NCI-H1930 (cell line): ENCODE measurements around the gene ITPR2.
"Not testable (repeated sequence)": the region's sequence is repeated elsewhere in the genome, so short reads cannot be mapped to it uniquely, and the experiment has no call there.

Source experiments
- DNase-seq, 2 experiments: peaks; one replicate each; lab custom pipeline; 2025; lab: John Stamatoyannopoulos, UW

Gene ITPR2

GRCh38 chr12:26623136-26623535 lies 209.9 kb downstream of the ITPR2 start:
- no peak for DNase-seq

- no peak for DNase-seq
Measured at GRCh38 chr12:26622601-26623000, 210.4 kb downstream of the ITPR2 start.

GRCh38 chr12:26621932-26622331 lies 211.1 kb downstream of the ITPR2 start:
- no peak for DNase-seq

- DNase-seq = no peak
Measured at GRCh38 chr12:26620907-26621306, 212.1 kb downstream of the ITPR2 start.

- DNase-seq = no peak
Measured at GRCh38 chr12:26617513-26617912, 215.5 kb downstream of the ITPR2 start.

- DNase-seq = peak in 1 of 2 experiments; percentile 25
Measured at GRCh38 chr12:26614011-26614616, 218.9 kb downstream of the ITPR2 start.

- no peak for DNase-seq
Measured at GRCh38 chr12:26612203-26612602, 220.8 kb downstream of the ITPR2 start.

GRCh38 chr12:26611598-26611997 lies 221.4 kb downstream of the ITPR2 start:
- DNase-seq = no peak

GRCh38 chr12:26610774-26611173 lies 222.2 kb downstream of the ITPR2 start:
- no peak for DNase-seq

- DNase-seq = no peak
Measured at GRCh38 chr12:26609986-26610385, 223.0 kb downstream of the ITPR2 start.

GRCh38 chr12:26608706-26609105 lies 224.3 kb downstream of the ITPR2 start:
- no peak for DNase-seq

GRCh38 chr12:26608273-26608672 lies 224.7 kb downstream of the ITPR2 start:
- DNase-seq = no peak

- DNase-seq = no peak
Measured at GRCh38 chr12:26606911-26607310, 226.1 kb downstream of the ITPR2 start.

- not testable (repeated sequence) for DNase-seq
Measured at GRCh38 chr12:26604813-26605212, 228.2 kb downstream of the ITPR2 start.

- DNase-seq = no peak
Measured at GRCh38 chr12:26599096-26599695, 233.8 kb downstream of the ITPR2 start.

- no peak for DNase-seq
Measured at GRCh38 chr12:26595806-26596205, 237.2 kb downstream of the ITPR2 start.

- no peak for DNase-seq
Measured at GRCh38 chr12:26580619-26581018, 252.4 kb downstream of the ITPR2 start.

- no peak for DNase-seq
Measured at GRCh38 chr12:26576266-26576665, 256.7 kb downstream of the ITPR2 start.

- DNase-seq = no peak
Measured at GRCh38 chr12:26573225-26573909, 259.6 kb downstream of the ITPR2 start.

GRCh38 chr12:26572137-26572536 lies 260.9 kb downstream of the ITPR2 start:
- DNase-seq = no peak

GRCh38 chr12:26571560-26571959 lies 261.4 kb downstream of the ITPR2 start:
- DNase-seq = no peak

GRCh38 chr12:26567126-26567525 lies 265.9 kb downstream of the ITPR2 start:
- no peak for DNase-seq

- no peak for DNase-seq
Measured at GRCh38 chr12:26566675-26567074, 266.3 kb downstream of the ITPR2 start.
